GM12878 (cell line): ENCODE results near the gene TGM2. TPM values are rescaled to one million over a fixed set of nuclear protein-coding genes. Genes with fewer than 3 reads are reported as not detected.

Experiments used
- ATAC-seq: fragments of 200-7000 bp; cut with Tn5 transposase; 3 replicates; pipeline ENCODE4 v1.9.1; 2020; ENCODE audit warnings: mild to moderate bottlenecking, moderate library complexity
- BruUV-seq: library from RNA; stranded (reverse); fragments of 400-500 nt; replicated peaks from 2 replicates; lab custom pipeline; 2021; lab: Mats Ljungman, UMichigan
- CTCF ChIA-PET: fragments of 300-600 bp; sonication (Branson Sonifier 250); formaldehyde crosslinking; extraction: SDS; loops from one replicate; lab custom pipeline; 2021; ENCODE audit warnings: inconsistent platforms; lab: Yijun Ruan, JAX
- POLR2A ChIA-PET: fragments of 350-600 bp; formaldehyde crosslinking; extraction: SDS; loops from one replicate; lab custom pipeline; 2021; ENCODE audit warnings: inconsistent platforms; lab: Charles Lee
- RAD21 ChIA-PET: fragments of 300-600 bp; sonication (Branson Sonifier 250); formaldehyde crosslinking; loops from one replicate; lab custom pipeline; 2023; ENCODE audit warnings: antibody characterized with exemption; ENCODE audit not compliant: unreplicated experiment; lab: Charles Lee
- SMC1A ChIA-PET: fragments of 300-600 bp; sonication (Branson Sonifier 250); formaldehyde crosslinking; loops from one replicate; lab custom pipeline; 2023; ENCODE audit not compliant: unreplicated experiment, uncharacterized antibody; lab: Charles Lee
- DNase-seq: peaks from one replicate; pipeline ENCODE4 v3.0.0-alpha.2; 2011; ENCODE audit warnings: low read depth, low spot score
- FAIRE-seq: peaks from 3 replicates; lab custom pipeline; 2011; peaks lifted over from hg19 to GRCh38; lab: Jason Lieb, UNC
- H2AFZ ChIP-seq: 2 replicates; pipeline ENCODE4 v1.6.0; 2011; ENCODE audit warnings: low read depth, low read length, control low read depth; ENCODE audit not compliant: control insufficient read depth
- H3K27ac ChIP-seq: 2 replicates; pipeline ENCODE4 v1.5.1; 2011; ENCODE audit warnings: control low read depth; ENCODE audit not compliant: control insufficient read depth, insufficient read depth
- H3K27me3 ChIP-seq, 2 experiments: replicated peaks in 1 of 2; 2 replicates each; pipeline versions ENCODE4 v1.6.0 to v1.6.1; 2011; ENCODE audit warnings: low read length in 1 of 2; ENCODE audit not compliant: control insufficient read depth in 2 of 2, insufficient read depth in 2 of 2
- H3K36me3 ChIP-seq, 2 experiments: 2 replicates each; pipeline ENCODE4 v1.5.1; 2011; ENCODE audit warnings: low read length in 1 of 2; ENCODE audit not compliant: control insufficient read depth in 2 of 2, insufficient read depth in 2 of 2
- H3K4me1 ChIP-seq: 2 replicates; pipeline ENCODE4 v1.6.1; 2011; ENCODE audit warnings: mild to moderate bottlenecking, low read length, moderate library complexity, mixed read lengths; ENCODE audit not compliant: control insufficient read depth, insufficient read depth
- H3K4me2 ChIP-seq: 2 replicates; pipeline ENCODE4 v1.6.0; 2011; ENCODE audit warnings: control low read depth; ENCODE audit not compliant: control insufficient read depth, insufficient read depth
- H3K4me3 ChIP-seq: fragments of 200-600 bp; sonication (generic); 2 replicates; pipeline ENCODE4 v1.5.1; 2016
- H3K79me2 ChIP-seq: 2 replicates; pipeline ENCODE4 v1.6.0; 2011; ENCODE audit warnings: low read length; ENCODE audit not compliant: control insufficient read depth, insufficient read depth
- H3K9ac ChIP-seq: 2 replicates; pipeline ENCODE4 v1.8.0; 2011; ENCODE audit warnings: low read length, control low read depth, mixed read lengths; ENCODE audit not compliant: control insufficient read depth, insufficient read depth
- H3K9me3 ChIP-seq: replicated peaks from 3 replicates; pipeline ENCODE4 v1.5.1; 2011; ENCODE audit warnings: mild to moderate bottlenecking, low read length; ENCODE audit not compliant: control insufficient read depth, insufficient read depth
- H4K20me1 ChIP-seq: 2 replicates; pipeline ENCODE4 v1.6.0; 2011; ENCODE audit not compliant: control insufficient read depth, insufficient read depth
- BACH1 ChIP-seq: fragments of 450-650 bp; IDR thresholded peaks from 2 replicates; pipeline ENCODE4 v1.6.1; 2017; ENCODE audit warnings: mild to moderate bottlenecking, borderline replicate concordance
- CREM ChIP-seq: IDR thresholded peaks from 2 replicates; pipeline ENCODE4 v1.6.1; 2014; ENCODE audit warnings: antibody characterized with exemption, low read depth
- EED ChIP-seq: sonication (generic); IDR thresholded peaks from 2 replicates; pipeline ENCODE4 v1.6.1; 2016; ENCODE audit warnings: antibody characterized with exemption, low read depth
- MYB ChIP-seq: fragments of 150-350 bp; IDR thresholded peaks from 2 replicates; pipeline ENCODE4 v1.6.1; 2014; ENCODE audit warnings: mild to moderate bottlenecking, low read depth, low read length, borderline replicate concordance
- NR2C2 ChIP-seq: IDR thresholded peaks from 2 replicates; pipeline ENCODE4 v1.6.1; 2011; ENCODE audit warnings: borderline replicate concordance, low read depth; ENCODE audit not compliant: control insufficient read depth, insufficient read length
- RELA ChIP-seq: fragments of 450-650 bp; IDR thresholded peaks from 2 replicates; pipeline ENCODE4 v1.8.0; 2014; ENCODE audit warnings: borderline replicate concordance; ENCODE audit not compliant: partially characterized antibody
- SPI1 ChIP-seq: IDR thresholded peaks from 2 replicates; pipeline ENCODE4 v1.6.1; 2011; ENCODE audit warnings: low read depth, mild to moderate bottlenecking, low read length, moderate library complexity, borderline replicate concordance; ENCODE audit not compliant: insufficient read depth
- ZNF24 ChIP-seq: fragments of 450-650 bp; IDR thresholded peaks from 2 replicates; pipeline ENCODE4 v1.6.1; 2017; ENCODE audit warnings: antibody characterized with exemption, mild to moderate bottlenecking
- WGBS: methylation state at CpG from one replicate; pipeline ENCODE4 v1.1.6; 2016; ENCODE audit warnings: low lambda C conversion rate; ENCODE audit not compliant: insufficient replicate concordance, insufficient coverage; ENCODE audit errors: missing lambda C conversion rate; 5-methylcytosine and 5-hydroxymethylcytosine counted together
- in situ Hi-C: fragments of 300-500 bp; cut with MboI; formaldehyde crosslinking; loops from 9 replicates; pipeline ENCODE4 v1.14.3; 2018; ENCODE audit warnings: mixed read lengths
- intact Hi-C: fragments of 100-400 bp; cut with micrococcal nuclease; formaldehyde crosslinking; loops from one replicate; pipeline ENCODE4 v1.14.2; 2022; ENCODE audit not compliant: unreplicated experiment
- polyA plus RNA-seq, 11 experiments: library from polyadenylated mRNA; depleted of rRNA in 4 of 11; unstranded in 6 of 11; stranded (reverse) in 5 of 11; fragments of >200 nt; fragmentation: Nextera tagmentation in 4 of 11; fragmentation: Illumina TruSeq in 1 of 11; extraction: Ambion mirVana in 4 of 11; extraction: Trizol in 1 of 11; gene quantifications; 1 replicate in 1 of 11; 2 replicates in 10 of 11; pipeline versions ENCODE4 v1.2.1 to v1.2.3, GENCODE V29; 2011 to 2016; ENCODE audit warnings: inconsistent platforms in 2 of 11, missing spikeins in 2 of 11, low read depth in 1 of 11
- total RNA-seq, 4 experiments: library from RNA; depleted of rRNA in 3 of 4; stranded (reverse); fragments of >200 nt in 3 of 4; fragmentation: Illumina TruSeq in 1 of 4; extraction: Trizol in 1 of 4; gene quantifications; 2 replicates each; pipeline versions ENCODE4 v1.2.1 to v1.2.3, GENCODE V29; 2013 to 2021
- TF ChIP-seq, protein P1 (sequence below): IDR thresholded peaks from 2 replicates; pipeline ENCODE4 v1.6.1; 2012; ENCODE audit warnings: mild to moderate bottlenecking, low read depth, low read length

Gene TGM2
- total and polyA plus RNA-seq, 10 of the 15 experiments (the other 5 are each of a cell fraction or from before 2014, with no cell fraction given): 0.11 to 1.9 (median 0.51) TPM

DNA sequence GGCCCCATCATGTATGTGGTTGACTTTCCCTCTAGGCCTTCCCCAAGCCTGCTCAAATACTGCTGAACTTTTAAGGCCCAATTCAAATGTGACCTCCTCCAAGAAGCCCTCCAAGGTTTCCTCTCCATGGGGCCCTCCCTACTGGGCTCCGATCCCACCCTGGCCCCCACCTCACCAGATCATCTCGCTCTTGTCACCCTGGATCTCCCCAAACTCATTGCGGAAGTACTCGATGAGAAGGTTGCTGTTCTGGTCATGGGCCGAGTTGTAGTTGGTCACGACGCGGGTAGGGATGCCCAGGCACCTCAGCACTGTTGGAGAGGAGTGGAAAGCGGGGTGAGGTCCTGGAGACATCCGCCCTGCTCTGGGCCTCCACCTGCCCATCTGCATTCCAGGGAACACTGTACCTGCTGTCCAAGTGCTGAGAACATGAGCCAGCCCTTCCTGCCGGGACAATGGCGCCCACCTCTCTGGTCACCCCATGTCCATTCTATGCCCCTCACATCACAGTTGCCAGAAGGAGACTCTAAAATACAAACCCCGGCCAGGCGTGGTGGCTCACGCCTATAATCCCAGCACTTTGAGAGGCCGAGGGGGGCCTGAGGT, 23.1 kb downstream of the TGM2 start:
- no peak for ATAC-seq
- no TSS peak for BruUV-seq
- SMC1A ChIA-PET: no interaction called here
- Histone ChIP-seq H3K79me2 (no peaks in the 10 kb centered on the region), H3K27ac (no peak overlapping the region), H4K20me1 (no peaks in the 10 kb centered on the region), H3K9ac (no peak overlapping the region), H2AFZ (no peak overlapping the region), H3K36me3 (no peaks in the 10 kb centered on the region), H3K4me3 (no peak overlapping the region), H3K9me3 (no peaks in the 10 kb centered on the region), H3K27me3 (no peaks in the 10 kb centered on the region), H3K4me1 (peaks cover 4% of the 10 kb centered on the region; the same call in 1 of the 2 replicates), H3K4me2 (no peak overlapping the region)
- TF ChIP-seq BACH1 (no peak), MYB (no peak), ZNF24 (no peak), CREM (no peak), RELA (no peak), SPI1 (no peak), EED (no peak), NR2C2 (no peak)
- TF ChIP-seq, protein P1, sequence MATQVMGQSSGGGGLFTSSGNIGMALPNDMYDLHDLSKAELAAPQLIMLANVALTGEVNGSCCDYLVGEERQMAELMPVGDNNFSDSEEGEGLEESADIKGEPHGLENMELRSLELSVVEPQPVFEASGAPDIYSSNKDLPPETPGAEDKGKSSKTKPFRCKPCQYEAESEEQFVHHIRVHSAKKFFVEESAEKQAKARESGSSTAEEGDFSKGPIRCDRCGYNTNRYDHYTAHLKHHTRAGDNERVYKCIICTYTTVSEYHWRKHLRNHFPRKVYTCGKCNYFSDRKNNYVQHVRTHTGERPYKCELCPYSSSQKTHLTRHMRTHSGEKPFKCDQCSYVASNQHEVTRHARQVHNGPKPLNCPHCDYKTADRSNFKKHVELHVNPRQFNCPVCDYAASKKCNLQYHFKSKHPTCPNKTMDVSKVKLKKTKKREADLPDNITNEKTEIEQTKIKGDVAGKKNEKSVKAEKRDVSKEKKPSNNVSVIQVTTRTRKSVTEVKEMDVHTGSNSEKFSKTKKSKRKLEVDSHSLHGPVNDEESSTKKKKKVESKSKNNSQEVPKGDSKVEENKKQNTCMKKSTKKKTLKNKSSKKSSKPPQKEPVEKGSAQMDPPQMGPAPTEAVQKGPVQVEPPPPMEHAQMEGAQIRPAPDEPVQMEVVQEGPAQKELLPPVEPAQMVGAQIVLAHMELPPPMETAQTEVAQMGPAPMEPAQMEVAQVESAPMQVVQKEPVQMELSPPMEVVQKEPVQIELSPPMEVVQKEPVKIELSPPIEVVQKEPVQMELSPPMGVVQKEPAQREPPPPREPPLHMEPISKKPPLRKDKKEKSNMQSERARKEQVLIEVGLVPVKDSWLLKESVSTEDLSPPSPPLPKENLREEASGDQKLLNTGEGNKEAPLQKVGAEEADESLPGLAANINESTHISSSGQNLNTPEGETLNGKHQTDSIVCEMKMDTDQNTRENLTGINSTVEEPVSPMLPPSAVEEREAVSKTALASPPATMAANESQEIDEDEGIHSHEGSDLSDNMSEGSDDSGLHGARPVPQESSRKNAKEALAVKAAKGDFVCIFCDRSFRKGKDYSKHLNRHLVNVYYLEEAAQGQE: no peak
- no peak for FAIRE-seq
- RAD21 ChIA-PET: no interaction called here
- no peak for DNase-seq
- POLR2A ChIA-PET: no interaction called here
- CTCF ChIA-PET: no interaction called here
- intact Hi-C loops (no loop called here), in situ Hi-C loops (no loop called here)
- 85% methylated on average over 16 of the region's 16 CpGs for WGBS
